ENCODE results near the gene ATRIP. TPM values are rescaled to one million over a fixed set of nuclear protein-coding genes. Genes with fewer than 3 reads are reported as not detected.
"Not testable (repeated sequence)": the region's sequence is repeated elsewhere in the genome, so short reads cannot be mapped to it uniquely, and the experiment has no call there.

ATRIP gene
- total RNA-seq, 1 donor, result 7.8 TPM

GRCh38 chr3:48446043-48446424 lies 503 bp upstream of the ATRIP start:
- DNase-seq (ENCODE audit: low read depth), result no peak
- H3K4me3 ChIP-seq (ENCODE audit: low read depth, low read length), result peak overlapping the region; percentile 90
- TF ChIP-seq, protein P1, sequence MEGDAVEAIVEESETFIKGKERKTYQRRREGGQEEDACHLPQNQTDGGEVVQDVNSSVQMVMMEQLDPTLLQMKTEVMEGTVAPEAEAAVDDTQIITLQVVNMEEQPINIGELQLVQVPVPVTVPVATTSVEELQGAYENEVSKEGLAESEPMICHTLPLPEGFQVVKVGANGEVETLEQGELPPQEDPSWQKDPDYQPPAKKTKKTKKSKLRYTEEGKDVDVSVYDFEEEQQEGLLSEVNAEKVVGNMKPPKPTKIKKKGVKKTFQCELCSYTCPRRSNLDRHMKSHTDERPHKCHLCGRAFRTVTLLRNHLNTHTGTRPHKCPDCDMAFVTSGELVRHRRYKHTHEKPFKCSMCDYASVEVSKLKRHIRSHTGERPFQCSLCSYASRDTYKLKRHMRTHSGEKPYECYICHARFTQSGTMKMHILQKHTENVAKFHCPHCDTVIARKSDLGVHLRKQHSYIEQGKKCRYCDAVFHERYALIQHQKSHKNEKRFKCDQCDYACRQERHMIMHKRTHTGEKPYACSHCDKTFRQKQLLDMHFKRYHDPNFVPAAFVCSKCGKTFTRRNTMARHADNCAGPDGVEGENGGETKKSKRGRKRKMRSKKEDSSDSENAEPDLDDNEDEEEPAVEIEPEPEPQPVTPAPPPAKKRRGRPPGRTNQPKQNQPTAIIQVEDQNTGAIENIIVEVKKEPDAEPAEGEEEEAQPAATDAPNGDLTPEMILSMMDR (IDR thresholded peaks at IDR 0.05; ENCODE audit: insufficient read depth, low read depth, low read length), result no peak

DNA sequence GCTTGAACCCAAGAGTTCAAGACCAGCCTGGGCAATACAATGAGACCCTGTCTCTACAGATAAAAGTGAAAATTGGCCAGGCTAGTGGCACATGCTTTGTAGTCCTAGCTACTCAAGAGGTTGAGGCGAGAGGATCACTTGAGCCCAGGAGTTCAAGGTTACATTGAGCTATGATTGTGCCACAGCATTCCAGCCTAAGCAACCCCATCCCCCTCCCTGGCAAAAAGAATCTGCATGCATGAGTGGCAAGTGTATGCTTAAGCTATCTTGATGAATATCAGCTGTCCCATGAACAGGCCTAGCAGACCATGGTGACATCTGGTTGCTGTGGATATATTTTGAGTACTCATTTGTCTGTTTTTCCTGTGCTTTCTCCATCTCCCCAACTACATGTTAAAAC lies 4.7 kb downstream of the ATRIP start:
- no peak overlapping the region for H3K4me3 ChIP-seq (ENCODE audit: low read depth, low read length)
- no peak for DNase-seq (ENCODE audit: low read depth)
- TF ChIP-seq, protein P1 (IDR thresholded peaks at IDR 0.05; ENCODE audit: insufficient read depth, low read depth, low read length), result no peak

DNA sequence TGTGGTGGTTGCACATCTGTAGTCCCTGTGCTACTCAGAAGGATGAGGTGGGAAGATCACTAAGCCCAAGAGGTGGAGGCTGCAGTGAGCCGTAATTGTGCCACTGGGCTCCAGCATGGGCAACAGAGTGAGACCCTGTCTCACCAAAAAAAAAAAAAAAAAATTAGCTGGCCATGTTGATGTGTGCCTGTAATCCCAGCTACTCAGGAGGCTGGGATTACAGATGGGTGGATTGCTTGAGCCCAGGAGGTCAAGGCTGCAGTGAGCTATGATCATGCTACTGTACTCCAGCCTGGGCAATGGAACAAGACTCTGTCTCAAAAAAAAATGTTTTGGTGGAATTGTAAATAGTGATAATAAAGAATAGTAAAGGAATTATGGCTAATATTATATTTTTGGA lies 9.9 kb downstream of the ATRIP start:
- DNase-seq (ENCODE audit: low read depth), result no peak
- H3K4me3 ChIP-seq (ENCODE audit: low read depth, low read length), result no peak overlapping the region
- TF ChIP-seq, protein P1 (IDR thresholded peaks at IDR 0.05; ENCODE audit: insufficient read depth, low read depth, low read length), result no peak

DNA sequence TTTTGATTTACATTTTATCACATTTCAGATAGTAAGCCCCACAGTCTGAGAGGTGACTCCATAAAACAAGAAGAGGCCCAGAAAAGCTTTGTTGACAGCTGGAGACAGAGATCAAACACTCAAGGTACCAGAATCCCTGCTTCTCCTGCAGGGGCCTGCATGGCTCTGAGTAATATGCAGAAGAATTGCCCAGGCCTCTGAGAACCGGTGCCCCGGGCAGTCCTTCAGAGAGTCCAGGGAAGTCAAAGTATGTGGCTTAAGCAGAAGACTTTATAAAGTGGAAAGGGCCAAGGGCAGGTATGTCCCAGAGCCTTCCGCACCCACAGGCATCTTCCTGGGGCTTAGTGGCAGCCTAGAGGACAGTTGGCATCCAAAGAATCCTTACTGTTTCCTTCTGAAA lies 12.8 kb downstream of the ATRIP start:
- TF ChIP-seq, protein P1 (IDR thresholded peaks at IDR 0.05; ENCODE audit: insufficient read depth, low read depth, low read length), result no peak
- no peak for DNase-seq (ENCODE audit: low read depth)
- H3K4me3 ChIP-seq (ENCODE audit: low read depth, low read length), result no peak overlapping the region

- DNase-seq (ENCODE audit: low read depth), result no peak
- no peak overlapping the region for H3K4me3 ChIP-seq (ENCODE audit: low read depth, low read length)
- TF ChIP-seq, protein P1 (IDR thresholded peaks at IDR 0.05; ENCODE audit: insufficient read depth, low read depth, low read length), result no peak
Observed at GRCh38 chr3:48459773-48460516, 13.4 kb downstream of the ATRIP start.

DNA sequence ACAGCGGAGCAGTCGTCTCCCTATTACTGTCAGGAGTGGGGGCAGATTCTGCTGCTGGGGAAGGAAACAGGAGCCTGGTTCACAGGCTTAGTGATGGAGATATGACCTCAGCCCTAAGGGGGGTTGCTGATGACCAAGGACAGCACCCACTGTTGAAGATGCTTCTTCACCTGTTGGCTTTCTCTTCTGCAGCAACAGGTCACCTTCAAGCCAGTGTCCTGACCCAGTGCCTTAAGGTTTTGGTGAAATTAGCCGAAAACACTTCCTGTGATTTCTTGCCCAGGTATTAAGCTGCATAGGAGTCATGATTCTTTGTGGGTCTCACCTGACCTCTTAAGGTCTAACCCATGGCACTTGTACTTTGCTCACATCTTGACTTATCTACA lies 14.0 kb downstream of the ATRIP start:
- TF ChIP-seq, protein P1 (IDR thresholded peaks at IDR 0.05; ENCODE audit: insufficient read depth, low read depth, low read length), result no peak
- no peak for DNase-seq (ENCODE audit: low read depth)
- no peak overlapping the region for H3K4me3 ChIP-seq (ENCODE audit: low read depth, low read length)

DNA sequence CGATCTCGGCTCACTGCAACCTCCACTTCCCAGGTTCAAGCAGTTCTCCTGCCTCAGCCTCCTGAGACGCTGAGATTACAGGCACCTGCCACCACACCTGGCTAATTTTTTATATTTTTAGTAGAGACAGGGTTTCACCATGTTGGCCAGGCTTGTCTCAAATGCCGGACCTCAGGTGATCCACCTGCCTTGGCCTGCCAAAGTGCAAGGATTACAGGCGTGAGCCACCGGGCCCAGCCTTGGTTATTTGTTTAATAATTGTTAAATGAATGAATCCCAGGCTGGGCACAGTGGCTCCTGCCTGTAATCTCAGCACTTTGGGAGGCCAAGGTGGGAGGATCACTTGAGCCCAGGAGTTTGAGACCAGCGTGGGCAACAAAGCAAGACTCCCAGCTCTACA lies 15.2 kb downstream of the ATRIP start:
- DNase-seq (ENCODE audit: low read depth); H3K4me3 ChIP-seq (ENCODE audit: low read depth, low read length): not testable (repeated sequence)
